Measurements from ENCODE around the gene NACA2.
"Not testable (repeated sequence)": the region's sequence is repeated elsewhere in the genome, so short reads cannot be mapped to it uniquely, and the experiment has no call there.

NACA2 gene

DNA sequence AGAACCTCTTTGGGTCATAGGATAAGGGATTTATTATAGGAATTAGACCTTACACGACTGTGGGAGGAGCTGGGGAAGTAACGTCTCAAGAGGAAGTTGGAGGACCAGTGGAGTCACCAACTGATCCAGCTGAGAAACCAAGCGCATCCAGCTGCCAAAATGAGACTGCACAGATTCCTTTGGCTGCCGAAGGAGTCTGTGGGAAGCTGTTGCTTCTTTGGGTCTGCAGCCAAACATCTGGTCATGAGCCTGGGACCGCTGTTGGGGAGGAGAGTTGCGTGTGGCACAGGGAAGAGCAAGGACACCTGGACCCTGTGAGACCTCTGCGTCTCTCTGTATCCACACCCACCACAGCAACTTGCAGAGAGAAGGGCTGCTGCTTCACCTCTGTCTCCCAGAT is 2.4 kb upstream of the NACA2 start:
- no peak for DNase-seq (ENCODE audit: extremely low read depth, low read depth)
- TF ChIP-seq, protein P1, sequence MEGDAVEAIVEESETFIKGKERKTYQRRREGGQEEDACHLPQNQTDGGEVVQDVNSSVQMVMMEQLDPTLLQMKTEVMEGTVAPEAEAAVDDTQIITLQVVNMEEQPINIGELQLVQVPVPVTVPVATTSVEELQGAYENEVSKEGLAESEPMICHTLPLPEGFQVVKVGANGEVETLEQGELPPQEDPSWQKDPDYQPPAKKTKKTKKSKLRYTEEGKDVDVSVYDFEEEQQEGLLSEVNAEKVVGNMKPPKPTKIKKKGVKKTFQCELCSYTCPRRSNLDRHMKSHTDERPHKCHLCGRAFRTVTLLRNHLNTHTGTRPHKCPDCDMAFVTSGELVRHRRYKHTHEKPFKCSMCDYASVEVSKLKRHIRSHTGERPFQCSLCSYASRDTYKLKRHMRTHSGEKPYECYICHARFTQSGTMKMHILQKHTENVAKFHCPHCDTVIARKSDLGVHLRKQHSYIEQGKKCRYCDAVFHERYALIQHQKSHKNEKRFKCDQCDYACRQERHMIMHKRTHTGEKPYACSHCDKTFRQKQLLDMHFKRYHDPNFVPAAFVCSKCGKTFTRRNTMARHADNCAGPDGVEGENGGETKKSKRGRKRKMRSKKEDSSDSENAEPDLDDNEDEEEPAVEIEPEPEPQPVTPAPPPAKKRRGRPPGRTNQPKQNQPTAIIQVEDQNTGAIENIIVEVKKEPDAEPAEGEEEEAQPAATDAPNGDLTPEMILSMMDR (IDR thresholded peaks at IDR 0.05; ENCODE audit: low read depth, low read length): no peak

DNA sequence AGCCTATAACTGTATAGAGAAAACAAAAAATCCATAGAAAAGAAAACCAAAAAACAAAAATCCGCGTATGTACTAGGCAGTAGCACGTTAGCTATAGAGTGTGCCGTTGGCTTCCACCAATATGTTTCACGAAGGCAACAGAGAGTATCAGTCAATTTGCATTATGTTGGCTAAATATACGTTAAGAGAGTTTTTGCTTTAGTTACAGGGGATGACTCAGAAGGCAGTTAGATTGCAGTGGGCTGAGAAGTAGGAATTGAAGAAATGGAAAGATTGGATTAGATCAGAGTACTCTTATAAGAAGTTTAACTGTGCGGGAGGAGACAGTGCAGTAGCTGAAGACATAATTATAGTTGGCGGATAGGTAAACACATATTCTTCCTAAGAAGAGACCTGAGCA is 911 bp upstream of the NACA2 start:
- TF ChIP-seq, protein P1 (IDR thresholded peaks at IDR 0.05; ENCODE audit: low read depth, low read length): no peak
- DNase-seq (ENCODE audit: extremely low read depth, low read depth): no peak

DNA sequence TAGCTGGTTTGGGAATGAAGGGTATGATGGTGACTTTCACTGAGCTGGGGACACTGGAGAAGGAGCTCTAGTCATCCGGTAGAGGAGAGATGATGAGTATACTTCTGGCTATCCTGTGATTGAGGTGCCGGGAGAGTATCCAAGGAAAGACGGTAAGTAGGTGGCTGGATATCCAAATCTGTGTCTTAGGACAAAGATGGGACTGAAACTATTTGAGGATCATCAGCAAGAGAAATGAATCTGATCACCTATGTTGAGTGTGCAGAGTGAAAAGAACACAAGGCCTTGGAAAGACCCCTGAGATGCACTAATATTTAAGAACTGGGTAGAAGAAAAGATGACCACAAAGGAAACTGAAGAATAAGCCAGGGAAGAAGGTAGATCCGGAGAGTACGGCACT is 1.0 kb downstream of the NACA2 start:
- TF ChIP-seq, protein P1 (IDR thresholded peaks at IDR 0.05; ENCODE audit: low read depth, low read length): no peak
- DNase-seq (ENCODE audit: extremely low read depth, low read depth): no peak

DNA sequence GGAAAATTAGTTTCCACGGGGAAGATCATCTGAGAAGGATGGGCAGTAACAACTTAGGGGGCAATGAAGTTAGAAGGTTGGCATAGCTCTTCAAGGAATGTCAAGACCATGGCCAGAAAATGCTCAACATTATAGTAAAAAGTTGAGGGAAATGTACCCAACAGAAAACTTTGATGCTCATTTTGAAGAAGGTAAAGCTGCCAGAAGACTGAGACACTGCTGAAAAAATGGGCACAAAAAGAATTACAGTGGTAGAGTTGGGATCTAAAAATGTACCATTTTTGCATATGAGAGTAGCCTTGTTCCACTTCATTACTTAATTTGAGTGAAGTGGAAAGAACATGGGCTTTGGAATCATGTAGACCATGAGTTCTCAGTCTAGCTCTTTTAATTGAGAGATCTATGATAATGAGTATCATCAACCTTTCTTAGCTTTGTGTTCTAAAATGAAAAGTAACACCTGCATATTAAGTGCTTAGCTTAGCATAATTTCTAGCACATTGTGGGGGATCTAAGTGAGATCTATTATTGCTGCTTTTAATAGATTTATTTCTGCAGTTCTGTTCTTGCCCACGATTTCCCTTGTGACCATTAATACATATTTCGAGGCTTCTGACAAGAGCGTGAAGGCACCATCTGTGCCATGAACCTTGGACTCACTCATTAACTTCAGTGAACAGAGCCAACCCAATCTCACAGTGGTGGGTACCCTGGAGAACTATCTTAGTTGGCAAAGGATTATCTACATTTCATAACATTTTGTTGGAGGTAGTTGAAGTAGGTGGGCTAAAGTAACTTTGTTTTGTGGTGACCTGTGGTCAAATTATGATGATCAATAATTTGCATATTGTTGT is 3.0 kb downstream of the NACA2 start:
- TF ChIP-seq, protein P1 (IDR thresholded peaks at IDR 0.05; ENCODE audit: low read depth, low read length): no peak
- no peak for DNase-seq (ENCODE audit: extremely low read depth, low read depth)

DNA sequence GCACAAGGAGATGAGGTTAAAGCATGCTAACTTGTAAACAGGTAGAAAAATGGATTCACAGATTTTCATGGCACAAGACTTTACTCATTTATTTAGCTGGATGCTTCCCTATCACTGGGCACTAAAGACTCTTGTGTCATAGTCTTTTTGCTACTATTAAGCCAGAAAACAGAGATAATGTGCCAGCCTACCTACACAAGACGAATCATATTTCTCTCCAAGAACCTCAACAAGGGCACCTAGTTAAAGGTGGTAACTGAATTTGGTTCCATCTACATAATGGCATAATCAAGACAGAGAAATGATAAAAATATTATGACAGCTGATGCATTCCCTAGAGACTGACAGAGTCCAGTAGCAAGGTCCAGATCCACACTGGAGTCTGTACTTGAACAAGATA is 3.8 kb downstream of the NACA2 start:
- no peak for DNase-seq (ENCODE audit: extremely low read depth, low read depth)
- TF ChIP-seq, protein P1 (IDR thresholded peaks at IDR 0.05; ENCODE audit: low read depth, low read length): no peak

DNA sequence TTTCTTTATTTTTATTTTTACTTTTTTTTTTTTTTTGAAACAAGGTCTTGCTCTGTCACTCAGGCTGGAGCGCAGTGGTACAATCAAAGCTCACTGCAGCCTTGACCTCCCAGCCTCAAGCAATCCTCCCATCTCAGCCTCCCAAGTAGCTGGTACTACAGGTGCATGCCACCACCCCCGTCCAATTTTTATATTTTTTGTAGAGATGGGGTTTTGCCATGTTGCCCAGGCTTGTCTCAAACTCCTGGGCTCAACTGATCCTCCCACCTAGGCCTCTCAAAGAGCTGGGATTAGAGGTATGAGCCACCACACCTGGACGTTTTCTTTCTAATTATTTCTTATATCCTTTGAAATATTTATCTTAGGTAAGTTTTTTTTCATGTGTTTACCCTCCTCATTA is 4.4 kb downstream of the NACA2 start:
- DNase-seq (ENCODE audit: extremely low read depth, low read depth): not testable (repeated sequence)

DNA sequence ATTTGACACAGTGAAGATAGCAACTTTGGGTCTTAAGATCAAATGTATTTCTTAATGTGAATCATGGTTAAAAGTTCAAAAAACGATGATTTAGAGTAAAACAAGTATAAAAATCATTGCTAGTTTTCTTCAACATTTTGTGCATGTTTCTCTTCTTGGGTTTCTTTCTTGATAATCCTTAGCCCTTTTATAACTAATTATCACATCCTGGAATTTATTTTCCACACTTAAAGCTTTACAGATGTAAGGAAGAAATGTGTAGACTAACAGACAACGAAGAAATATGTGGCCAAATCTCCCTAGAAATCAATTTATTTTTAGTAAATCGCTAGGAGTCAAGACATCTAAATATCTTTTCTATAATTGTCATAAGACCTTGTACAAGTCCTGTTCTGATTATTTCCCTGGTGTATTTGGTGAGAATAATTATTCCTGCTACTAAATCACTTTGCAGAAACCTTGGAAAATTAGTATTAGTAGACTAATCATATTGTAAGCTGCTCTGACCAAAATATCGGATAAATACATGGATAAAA is 4.9 kb downstream of the NACA2 start:
- DNase-seq (ENCODE audit: extremely low read depth, low read depth): no peak

More for the DNA sequence above, 4.9 kb downstream of the NACA2 start:
- TF ChIP-seq, protein P1 (IDR thresholded peaks at IDR 0.05; ENCODE audit: low read depth, low read length): no peak

Data from AG09319 (cell line).